ENCODE measurements around the gene SHLD1. TPM values are rescaled to one million over a fixed set of nuclear protein-coding genes. Genes with fewer than 3 reads are reported as not detected.

Gene SHLD1
- total and polyA plus RNA-seq, 2 experiments from 2014 or later = 1.4 to 15.0 TPM

- Histone ChIP-seq H3K4me2 (no peak overlapping the region), H3K27me3 (ENCODE audit: insufficient read depth) (no peaks in the 10 kb centered on the region), H3F3A (replicated peaks; ENCODE audit: low read depth) (no peaks in the 10 kb centered on the region), H3K4me1 (ENCODE audit: insufficient read depth) (peaks cover 26% of the 10 kb centered on the region), H3K36me3 (ENCODE audit: insufficient read depth) (no peaks in the 10 kb centered on the region), H3K4me3 (no peak overlapping the region), H3K27ac (ENCODE audit: low read depth) (no peak overlapping the region), H4K20me1 (replicated peaks; ENCODE audit: insufficient read depth) (no peaks in the 10 kb centered on the region), H3K9me2 (ENCODE audit: insufficient read depth) (no peaks in the 10 kb centered on the region), H3K79me2 (replicated peaks; ENCODE audit: insufficient read depth) (no peaks in the 10 kb centered on the region), H2AFZ (0 out of 2 replicates have a peak overlapping the region, but pooled peaks have one; percentile 16)
- Mint-ChIP-seq H3K36me3 (ENCODE audit: low read depth) (no peaks in the 10 kb centered on the region), H3K4me3 (no peak overlapping the region), H3K27ac (no peak overlapping the region; the same call in 1 of the 2 replicates), H3K4me1 (peaks cover 28% of the 10 kb centered on the region), H3K9me3 (no peaks in the 10 kb centered on the region), H3K27me3 (ENCODE audit: insufficient read depth, low read depth, poor library complexity) (peaks cover 4% of the 10 kb centered on the region)
- DNase-seq (ENCODE audit: low spot score) (no peak), ATAC-seq (no peak)
- no peak for TF ChIP-seq CTCF (conservative IDR thresholded peaks at IDR 0.05; ENCODE audit: low read depth in 2 of 2)
- no peak for TF ChIP-seq ZNF331 (CRISPR knock-in tag; IDR thresholded peaks at IDR 0.05; ENCODE audit: low read depth)
- TF ChIP-seq EZH2phosphoT487 (IDR thresholded peaks at IDR 0.05; ENCODE audit: unreplicated experiment) = no peak
- no peak for TF ChIP-seq NANOG (IDR thresholded peaks at IDR 0.05; ENCODE audit: borderline replicate concordance)
- no peak for TF ChIP-seq POLR2AphosphoS5 (IDR thresholded peaks at IDR 0.05; ENCODE audit: low read depth)
- TF ChIP-seq ZNF114 (CRISPR knock-in tag; IDR thresholded peaks at IDR 0.05) = no peak
- no peak for TF ChIP-seq ETS1 (IDR thresholded peaks at IDR 0.05)
- no peak for TF ChIP-seq CREB1 (CRISPR knock-in tag; IDR thresholded peaks at IDR 0.05; ENCODE audit: low read depth)
- no peak for TF ChIP-seq EZH2 (IDR thresholded peaks at IDR 0.05; ENCODE audit: low read depth, unreplicated experiment)
- TF ChIP-seq REST (IDR thresholded peaks at IDR 0.05; ENCODE audit: unreplicated experiment) = no peak
- TF ChIP-seq JUNB (IDR thresholded peaks at IDR 0.05; ENCODE audit: unreplicated experiment) = no peak
- no peak for TF ChIP-seq STAT1 (IDR thresholded peaks at IDR 0.05; ENCODE audit: unreplicated experiment)
- TF ChIP-seq ZNF462 (CRISPR knock-in tag; IDR thresholded peaks at IDR 0.05) = no peak
Observed at GRCh38 chr20:5877128-5877527, 126.9 kb downstream of the SHLD1 start.
